PC-9 (cell line): ENCODE results near the gene DAB1. TPM values are rescaled to one million over a fixed set of nuclear protein-coding genes. Genes with fewer than 3 reads are reported as not detected.

Experiments used
- BruUV-seq: library from RNA; stranded (reverse); fragments of 400-500 nt; replicated peaks from 2 replicates; lab custom pipeline; 2021; lab: Mats Ljungman, UMichigan
- CTCF ChIA-PET: fragments of 300-600 bp; sonication (Branson Sonifier 250); formaldehyde crosslinking; loops from one replicate; lab custom pipeline; 2022; ENCODE audit warnings: antibody characterized with exemption; lab: Charles Lee
- POLR2A ChIA-PET: fragments of 300-600 bp; sonication (Branson Sonifier 250); formaldehyde crosslinking; loops from one replicate; lab custom pipeline; 2022; ENCODE audit warnings: antibody characterized with exemption; ENCODE audit not compliant: unreplicated experiment; lab: Charles Lee
- DNase-seq, 2 experiments: peaks; one replicate each; pipeline versions ENCODE4 v3.0.0 to v3.0.0-alpha.2; 2015 to 2022; ENCODE audit warnings: mixed read lengths in 1 of 2
- H2AFZ ChIP-seq: fragments of 200-600 bp; sonication (generic); 2 replicates; pipeline ENCODE4 v1.8.1; 2017; ENCODE audit warnings: antibody characterized with exemption
- H3F3A ChIP-seq: fragments of 200-600 bp; sonication (generic); 2 replicates; pipeline ENCODE4 v1.8.1; 2017; ENCODE audit warnings: antibody characterized with exemption, mild to moderate bottlenecking, low read depth; ENCODE audit not compliant: insufficient read depth
- H3K27ac ChIP-seq: fragments of 200-600 bp; sonication (generic); 2 replicates; pipeline ENCODE4 v1.6.1; 2016; ENCODE audit warnings: mixed run types
- H3K27me3 ChIP-seq: fragments of 200-600 bp; sonication (generic); 2 replicates; pipeline ENCODE4 v1.6.1; 2016; ENCODE audit warnings: low read depth, mixed run types; ENCODE audit not compliant: insufficient read depth
- H3K36me3 ChIP-seq: fragments of 200-600 bp; sonication (generic); 2 replicates; pipeline ENCODE4 v1.6.1; 2016; ENCODE audit warnings: low read depth, mixed run types
- H3K4me1 ChIP-seq: fragments of 200-600 bp; sonication (generic); replicated peaks from 2 replicates; pipeline ENCODE4 v1.6.1; 2016; ENCODE audit warnings: mixed run types; ENCODE audit not compliant: insufficient read depth
- H3K4me2 ChIP-seq: fragments of 200-600 bp; sonication (generic); 2 replicates; pipeline ENCODE4 v1.6.1; 2017; ENCODE audit warnings: mixed run types
- H3K4me3 ChIP-seq: fragments of 200-600 bp; sonication (generic); 2 replicates; pipeline ENCODE4 v1.6.1; 2016; ENCODE audit warnings: mixed run types
- H3K79me2 ChIP-seq: fragments of 200-600 bp; sonication (generic); 2 replicates; pipeline ENCODE4 v1.6.1; 2017; ENCODE audit warnings: low read depth, mixed run types
- H3K9me2 ChIP-seq: fragments of 200-600 bp; sonication (generic); 2 replicates; pipeline ENCODE4 v1.8.1; 2017; ENCODE audit warnings: mild to moderate bottlenecking; ENCODE audit not compliant: insufficient read depth
- H3K9me3 ChIP-seq: fragments of 200-600 bp; sonication (generic); 2 replicates; pipeline ENCODE4 v1.8.1; 2016; ENCODE audit warnings: low read depth; ENCODE audit not compliant: insufficient read depth
- H4K20me1 ChIP-seq: fragments of 200-600 bp; sonication (generic); 2 replicates; pipeline ENCODE4 v1.8.1; 2017; ENCODE audit not compliant: insufficient read depth
- EZH2 ChIP-seq: fragments of 200-600 bp; sonication (generic); IDR thresholded peaks from 2 replicates; pipeline ENCODE4 v1.8.0; 2017; ENCODE audit warnings: antibody characterized with exemption, low read depth
- intact Hi-C: fragments of 100-400 bp; cut with micrococcal nuclease; formaldehyde crosslinking; loops from one replicate; pipeline ENCODE4 v1.10.0; 2022; ENCODE audit not compliant: unreplicated experiment
- total RNA-seq: library from RNA; stranded (reverse); gene quantifications from 2 replicates; pipeline ENCODE4 v1.2.3, GENCODE V29; 2021
- TF ChIP-seq, protein P1 (sequence below): fragments of 200-600 bp; sonication (generic); conservative IDR thresholded peaks from 2 replicates; pipeline ENCODE4 v1.6.1; 2017; ENCODE audit warnings: mixed run types, antibody characterized with exemption, mild to moderate bottlenecking, moderate library complexity

The DAB1 gene
- total RNA-seq, 1 experiment from 2014 or later: not detected

GRCh38 chr1:57003398-57004139 lies 420.3 kb downstream of the DAB1 start:
- Histone ChIP-seq H3K4me2 (no peak overlapping the region), H3K9me3 (no peaks in the 10 kb centered on the region), H3K79me2 (no peaks in the 10 kb centered on the region), H3K4me1 (no peaks in the 10 kb centered on the region), H3K4me3 (no peak overlapping the region), H3F3A (no peaks in the 10 kb centered on the region), H3K27me3 (peaks cover 26% of the 10 kb centered on the region), H2AFZ (no peak overlapping the region), H4K20me1 (no peaks in the 10 kb centered on the region; the same call in 1 of the 2 replicates), H3K9me2 (no peaks in the 10 kb centered on the region), H3K36me3 (no peaks in the 10 kb centered on the region), H3K27ac (no peak overlapping the region)
- ChIA-PET CTCF (no interaction called here), POLR2A (no interaction called here)
- DNase-seq: no peak
- TF ChIP-seq EZH2: no peak
- TF ChIP-seq, protein P1, sequence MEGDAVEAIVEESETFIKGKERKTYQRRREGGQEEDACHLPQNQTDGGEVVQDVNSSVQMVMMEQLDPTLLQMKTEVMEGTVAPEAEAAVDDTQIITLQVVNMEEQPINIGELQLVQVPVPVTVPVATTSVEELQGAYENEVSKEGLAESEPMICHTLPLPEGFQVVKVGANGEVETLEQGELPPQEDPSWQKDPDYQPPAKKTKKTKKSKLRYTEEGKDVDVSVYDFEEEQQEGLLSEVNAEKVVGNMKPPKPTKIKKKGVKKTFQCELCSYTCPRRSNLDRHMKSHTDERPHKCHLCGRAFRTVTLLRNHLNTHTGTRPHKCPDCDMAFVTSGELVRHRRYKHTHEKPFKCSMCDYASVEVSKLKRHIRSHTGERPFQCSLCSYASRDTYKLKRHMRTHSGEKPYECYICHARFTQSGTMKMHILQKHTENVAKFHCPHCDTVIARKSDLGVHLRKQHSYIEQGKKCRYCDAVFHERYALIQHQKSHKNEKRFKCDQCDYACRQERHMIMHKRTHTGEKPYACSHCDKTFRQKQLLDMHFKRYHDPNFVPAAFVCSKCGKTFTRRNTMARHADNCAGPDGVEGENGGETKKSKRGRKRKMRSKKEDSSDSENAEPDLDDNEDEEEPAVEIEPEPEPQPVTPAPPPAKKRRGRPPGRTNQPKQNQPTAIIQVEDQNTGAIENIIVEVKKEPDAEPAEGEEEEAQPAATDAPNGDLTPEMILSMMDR: no peak
- intact Hi-C loops: no loop called here
- no TSS peak for BruUV-seq

DNA sequence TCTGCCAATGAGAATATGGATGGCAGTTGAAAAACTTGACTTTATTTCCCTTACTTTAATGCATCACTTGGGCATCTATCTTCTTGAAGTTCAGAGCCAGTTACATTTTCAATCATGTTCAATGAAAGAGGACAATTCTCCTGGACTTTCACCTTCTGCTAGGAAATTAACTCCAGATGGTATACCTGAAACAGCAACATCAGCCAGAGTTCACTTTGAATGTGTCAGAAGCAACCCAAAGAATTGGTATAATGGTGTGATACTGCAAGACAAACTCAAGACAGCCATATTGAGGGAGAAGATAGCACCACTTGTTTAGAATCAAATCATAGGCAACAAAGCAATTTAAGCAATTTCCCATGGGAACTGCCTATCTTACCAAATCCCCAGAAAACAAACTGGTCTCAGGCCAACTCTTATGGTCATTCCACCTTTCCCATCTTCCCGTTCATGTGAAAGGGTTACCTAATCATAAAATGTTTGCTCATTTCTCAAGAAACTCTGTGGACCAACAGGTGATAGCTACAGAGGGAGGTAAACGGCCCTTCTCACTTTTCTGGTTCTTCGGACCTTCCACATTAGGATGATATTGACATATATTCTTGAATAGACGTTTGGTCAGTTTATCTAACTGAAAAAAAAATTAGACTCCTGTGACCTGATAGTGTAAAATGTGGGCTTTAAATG lies 428.3 kb downstream of the DAB1 start:
- CTCF ChIA-PET: no interaction called here
- TF ChIP-seq, protein P1: no peak
- no peak for TF ChIP-seq EZH2
- POLR2A ChIA-PET: no interaction called here
- Histone ChIP-seq H3K79me2 (no peaks in the 10 kb centered on the region), H3K9me3 (no peaks in the 10 kb centered on the region), H3F3A (no peaks in the 10 kb centered on the region), H3K9me2 (no peaks in the 10 kb centered on the region), H3K4me1 (no peaks in the 10 kb centered on the region), H3K36me3 (no peaks in the 10 kb centered on the region), H3K27me3 (peaks cover 44% of the 10 kb centered on the region), H3K4me3 (no peak overlapping the region), H3K4me2 (no peak overlapping the region), H4K20me1 (no peaks in the 10 kb centered on the region), H3K27ac (no peak overlapping the region), H2AFZ (no peak overlapping the region)
- BruUV-seq: no TSS peak
- intact Hi-C loops: no loop called here
- DNase-seq: no peak

DNA sequence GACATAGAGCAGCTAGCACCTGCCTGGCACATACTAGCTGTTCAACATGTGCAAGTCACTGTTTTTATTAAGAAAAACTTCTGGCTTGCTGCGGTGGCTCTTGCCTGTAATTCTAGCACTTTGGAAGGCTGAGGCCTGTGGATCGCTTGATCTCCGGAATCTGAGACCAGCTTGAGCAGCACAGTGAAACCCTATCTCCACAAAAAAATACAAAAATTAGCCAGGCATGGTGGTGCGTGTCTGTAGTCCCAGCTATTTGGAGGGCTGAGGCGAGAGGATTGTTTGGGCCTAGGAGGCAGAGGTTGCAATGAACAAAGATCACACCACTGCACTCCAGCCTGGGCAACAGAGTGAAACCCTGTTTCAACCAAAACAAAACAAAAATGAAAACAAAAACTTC lies 430.4 kb downstream of the DAB1 start:
- Histone ChIP-seq H4K20me1 (no peaks in the 10 kb centered on the region), H3K79me2 (no peaks in the 10 kb centered on the region), H2AFZ (no peak overlapping the region), H3K27me3 (peaks cover 36% of the 10 kb centered on the region), H3F3A (no peaks in the 10 kb centered on the region), H3K9me2 (no peaks in the 10 kb centered on the region), H3K4me3 (no peak overlapping the region), H3K4me2 (no peak overlapping the region), H3K36me3 (no peaks in the 10 kb centered on the region), H3K27ac (no peak overlapping the region), H3K9me3 (no peaks in the 10 kb centered on the region), H3K4me1 (no peaks in the 10 kb centered on the region)
- TF ChIP-seq, protein P1: no peak
- no peak for TF ChIP-seq EZH2
- no peak for DNase-seq
- BruUV-seq: no TSS peak
- CTCF ChIA-PET: no interaction called here
- intact Hi-C loops: no loop called here
- POLR2A ChIA-PET: no interaction called here
